K562 (cell line): Measurements from ENCODE around the gene EFCAB10. TPM values are rescaled to one million over a fixed set of nuclear protein-coding genes. Genes with fewer than 3 reads are reported as not detected.

Source experiments
- BHLHE40 ChIP-seq: IDR thresholded peaks from 2 replicates; pipeline ENCODE4 v1.6.1; 2011; ENCODE audit warnings: low read length, improper control_type of control experiment
- CXXC5 ChIP-seq: fragments of 250-450 bp; sonication (Bioruptor Pico); IDR thresholded peaks from 2 replicates; pipeline ENCODE4 v1.8.0; 2022; ENCODE audit warnings: inconsistent platforms, mild to moderate bottlenecking, moderate library complexity
- ETV5 ChIP-seq: sonication (generic); formaldehyde crosslinking; IDR thresholded peaks from 2 replicates; pipeline ENCODE4 v1.4.0; 2020; ENCODE audit warnings: low read depth, mild to moderate bottlenecking, missing genetic modification reagents
- HMG20B ChIP-seq: fragments of 250-450 bp; sonication (Bioruptor Pico); IDR thresholded peaks from 2 replicates; pipeline ENCODE4 v1.5.0; 2021; ENCODE audit warnings: mild to moderate bottlenecking
- HNRNPL ChIP-seq: fragments of 200-400 bp; formaldehyde crosslinking; IDR thresholded peaks from 2 replicates; pipeline ENCODE4 v1.6.1; 2017; ENCODE audit warnings: low read depth, mild to moderate bottlenecking, low read length
- MAFG ChIP-seq: fragments of 450-650 bp; conservative IDR thresholded peaks from 2 replicates; pipeline ENCODE4 v1.6.1; 2016; ENCODE audit warnings: missing genetic modification characterization, missing compliant biosample characterization
- PRPF4 ChIP-seq: fragments of 200-400 bp; formaldehyde crosslinking; IDR thresholded peaks from one replicate; pipeline ENCODE4 v1.6.1; 2017; ENCODE audit warnings: low read length, low read depth, mild to moderate bottlenecking; ENCODE audit not compliant: insufficient read depth, poor library complexity, severe bottlenecking
- REST ChIP-seq, 2 experiments: fragments of 450-650 bp; formaldehyde crosslinking in 1 of 2; IDR thresholded peaks; 2 replicates each; pipeline versions ENCODE4 v1.4.0 to v1.6.1; 2014 to 2020; ENCODE audit warnings: mild to moderate bottlenecking in 2 of 2, borderline replicate concordance in 1 of 2, low read depth in 1 of 2
- SAP30 ChIP-seq: fragments of 200-600 bp; sonication (generic); IDR thresholded peaks from 2 replicates; pipeline ENCODE4 v1.6.1; 2012; ENCODE audit warnings: borderline replicate concordance, low read depth, mild to moderate bottlenecking, moderate library complexity, low read length, control low read depth, inconsistent platforms; ENCODE audit not compliant: insufficient read depth, poor library complexity, severe bottlenecking
- SIN3A ChIP-seq, 2 experiments: fragments of 150-350 bp in 1 of 2; IDR thresholded peaks; 2 replicates each; pipeline ENCODE4 v1.6.1; 2011 to 2016; ENCODE audit warnings: borderline replicate concordance in 2 of 2, low read depth in 2 of 2, low read length in 2 of 2, mild to moderate bottlenecking in 2 of 2, moderate library complexity in 2 of 2; ENCODE audit not compliant: control insufficient read depth in 1 of 2
- SRF ChIP-seq, 2 experiments: fragments of 250-450, 450-650 bp in 1 of 2; sonication (Bioruptor Pico) in 1 of 2; sonication (generic) in 1 of 2; formaldehyde crosslinking; IDR thresholded peaks; 2 replicates each; pipeline versions ENCODE4 v1.5.0 to v1.5.1; 2020 to 2022; ENCODE audit warnings: mild to moderate bottlenecking in 1 of 2, missing genetic modification reagents in 1 of 2
- STAG1 ChIP-seq: sonication (generic); formaldehyde crosslinking; IDR thresholded peaks from 2 replicates; pipeline ENCODE4 v1.5.0; 2020; ENCODE audit warnings: missing genetic modification reagents, borderline replicate concordance
- U2AF1 ChIP-seq: fragments of 200-400 bp; formaldehyde crosslinking; optimal IDR thresholded peaks from 2 replicates; pipeline ENCODE3; 2017; ENCODE audit warnings: mild to moderate bottlenecking, low read depth, low read length, moderate library complexity
- ZNF263 ChIP-seq: sonication (generic); formaldehyde crosslinking; IDR thresholded peaks from 2 replicates; pipeline ENCODE4 v1.8.0; 2022; ENCODE audit warnings: mild to moderate bottlenecking, missing genetic modification reagents, borderline replicate concordance
- polyA plus RNA-seq, 8 experiments: library from polyadenylated mRNA; depleted of rRNA in 4 of 8; stranded (reverse) in 5 of 8; unstranded in 3 of 8; fragments of >200 nt; fragmentation: Nextera tagmentation in 2 of 8; fragmentation: Illumina TruSeq in 1 of 8; extraction: Ambion mirVana in 2 of 8; extraction: Trizol in 1 of 8; gene quantifications; 2 replicates each; pipeline versions ENCODE4 v1.2.1 to v1.2.3, GENCODE V29; 2011 to 2014; ENCODE audit warnings: inconsistent platforms in 1 of 8, missing spikeins in 1 of 8
- total RNA-seq, 7 experiments: library from RNA; depleted of rRNA in 6 of 7; stranded (reverse); fragments of >200 nt in 6 of 7; fragmentation: Illumina TruSeq in 2 of 7; extraction: Trizol in 2 of 7; gene quantifications; 2 replicates each; pipeline versions ENCODE4 v1.2.1 to v1.2.3, GENCODE V29; 2011 to 2021; ENCODE audit warnings: low replicate concordance in 1 of 7
- TF ChIP-seq, protein P1 (sequence below): sonication (generic); formaldehyde crosslinking; IDR thresholded peaks from 2 replicates; pipeline ENCODE4 v1.8.0; 2022; ENCODE audit warnings: missing genetic modification reagents, mild to moderate bottlenecking, moderate library complexity, borderline replicate concordance

The EFCAB10 gene
- total and polyA plus RNA-seq, 9 of the 15 experiments (the other 6 are each of a cell fraction or from before 2014, with no cell fraction given) = 5.0 to 21.4 (median 16.8) TPM

- TF ChIP-seq PRPF4 (peak; percentile 40), MAFG (no peak), ETV5 (CRISPR knock-in tag) (0 out of 2 replicates have a peak, but pooled peaks have one; percentile 8), HNRNPL (peak; percentile 75; the same call in 1 of the 2 replicates), BHLHE40 (peak; percentile 96), REST (IDR thresholded peaks at IDR 0.05; ENCODE audit: borderline replicate concordance) (peak; percentile 3), REST (CRISPR knock-in tag; IDR thresholded peaks at IDR 0.05; ENCODE audit: low read depth) (no peak; the same call in none of the 2 replicates), SAP30 (peak; percentile 54), HMG20B (no peak), STAG1 (CRISPR knock-in tag) (peak; percentile 27; the same call in 1 of the 2 replicates), U2AF1 (peak; percentile 79), SIN3A (IDR thresholded peaks at IDR 0.05; ENCODE audit: borderline replicate concordance in 2 of 2, control insufficient read depth in 1 of 2, low read depth in 2 of 2, low read length in 2 of 2) (peak in 1 of 2 experiments; percentile 99; a peak in 3 of 4 replicates), CXXC5 (peak; percentile 99), SRF (CRISPR knock-in tag; IDR thresholded peaks at IDR 0.05) (no peak), ZNF263 (CRISPR knock-in tag) (peak; percentile 85)
- TF ChIP-seq, protein P1, sequence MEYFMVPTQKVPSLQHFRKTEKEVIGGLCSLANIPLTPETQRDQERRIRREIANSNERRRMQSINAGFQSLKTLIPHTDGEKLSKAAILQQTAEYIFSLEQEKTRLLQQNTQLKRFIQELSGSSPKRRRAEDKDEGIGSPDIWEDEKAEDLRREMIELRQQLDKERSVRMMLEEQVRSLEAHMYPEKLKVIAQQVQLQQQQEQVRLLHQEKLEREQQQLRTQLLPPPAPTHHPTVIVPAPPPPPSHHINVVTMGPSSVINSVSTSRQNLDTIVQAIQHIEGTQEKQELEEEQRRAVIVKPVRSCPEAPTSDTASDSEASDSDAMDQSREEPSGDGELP = peak; percentile 43; the same call in 1 of the 2 replicates
Measured at GRCh38 chr7:105521717-105522463, 59.4 kb downstream of the EFCAB10 start, which contains the start of gene PUS7 (continued).
